ENCODE measurements around the gene OR10A6. TPM values are rescaled to one million over a fixed set of nuclear protein-coding genes. Genes with fewer than 3 reads are reported as not detected.

OR10A6 gene
- total RNA-seq, 1 donor: under 0.01 TPM

DNA sequence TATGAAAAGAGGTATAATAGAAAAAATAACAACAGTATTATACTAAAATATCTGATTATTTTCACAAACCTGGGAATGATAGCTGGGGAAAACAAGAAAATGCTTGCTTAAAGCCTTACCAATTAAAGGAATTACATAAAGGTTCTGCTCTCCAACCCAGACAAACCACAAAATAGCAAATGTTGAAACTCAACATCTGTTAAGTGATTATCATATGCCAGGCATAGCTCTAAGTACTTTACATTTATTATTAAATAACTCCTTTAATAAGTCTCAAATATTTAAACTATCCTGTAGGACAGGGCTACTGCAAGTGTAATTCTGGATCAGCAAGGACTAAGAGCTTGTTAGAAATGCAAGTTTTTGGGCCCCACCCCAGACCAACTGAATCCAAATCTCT lies 20.1 kb downstream of the OR10A6 start:
- no peak for DNase-seq (ENCODE audit: low read depth in 2 of 3, low spot score in 2 of 3)

- no peak for DNase-seq (ENCODE audit: low read depth in 2 of 3, low spot score in 2 of 3)
Measured at GRCh38 chr11:7910286-7910788, 20.7 kb downstream of the OR10A6 start.

GRCh38 chr11:7909585-7910285 lies 21.3 kb downstream of the OR10A6 start:
- no peak for DNase-seq (ENCODE audit: low read depth in 2 of 3, low spot score in 2 of 3)

GRCh38 chr11:7907121-7907520 lies 23.9 kb downstream of the OR10A6 start:
- no peak for DNase-seq (ENCODE audit: low read depth in 2 of 3, low spot score in 2 of 3)

DNA sequence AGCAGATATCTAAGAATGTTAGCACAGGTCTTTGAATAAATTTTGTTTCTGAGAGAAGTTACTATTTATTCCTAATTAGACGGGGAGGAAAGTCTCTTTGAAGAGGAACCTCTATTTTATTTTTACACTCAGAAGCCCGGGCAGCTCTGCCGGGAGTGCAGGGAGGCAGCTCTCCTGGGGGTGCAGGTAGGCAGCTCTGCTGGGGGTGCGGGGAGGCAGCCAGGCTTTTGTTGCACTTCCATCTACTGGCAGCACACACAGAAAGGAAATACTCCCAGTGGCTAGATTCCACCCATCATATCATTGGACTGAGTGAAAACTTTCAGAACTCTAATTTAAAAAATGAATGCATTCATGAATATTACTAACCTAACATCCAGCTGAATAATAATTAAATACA lies 24.6 kb downstream of the OR10A6 start:
- DNase-seq (ENCODE audit: low read depth in 2 of 3, low spot score in 2 of 3): no peak

GRCh38 chr11:7905961-7906429 lies 25.1 kb downstream of the OR10A6 start:
- DNase-seq (ENCODE audit: low read depth in 2 of 3, low spot score in 2 of 3): no peak

DNA sequence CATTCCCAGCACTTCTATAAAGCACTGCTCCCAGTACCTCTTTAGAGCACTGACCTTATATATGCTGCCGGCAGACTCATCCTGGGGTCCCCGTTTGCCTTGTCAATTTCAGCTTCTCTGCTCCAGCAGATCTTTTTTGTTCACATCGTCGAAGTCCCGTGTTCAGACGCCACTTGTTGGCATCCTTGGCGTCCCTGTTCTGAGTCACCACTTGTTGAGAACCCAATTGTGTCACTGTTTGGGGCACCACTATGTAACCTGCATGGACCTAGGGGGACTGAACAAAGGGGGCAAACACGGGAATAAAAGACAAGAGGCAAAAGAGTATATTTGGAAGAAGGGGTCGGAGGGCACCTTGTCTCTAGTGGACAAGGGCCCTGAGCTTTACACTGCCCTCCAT lies 25.5 kb downstream of the OR10A6 start:
- DNase-seq (ENCODE audit: low read depth in 2 of 3, low spot score in 2 of 3): no peak

DNA sequence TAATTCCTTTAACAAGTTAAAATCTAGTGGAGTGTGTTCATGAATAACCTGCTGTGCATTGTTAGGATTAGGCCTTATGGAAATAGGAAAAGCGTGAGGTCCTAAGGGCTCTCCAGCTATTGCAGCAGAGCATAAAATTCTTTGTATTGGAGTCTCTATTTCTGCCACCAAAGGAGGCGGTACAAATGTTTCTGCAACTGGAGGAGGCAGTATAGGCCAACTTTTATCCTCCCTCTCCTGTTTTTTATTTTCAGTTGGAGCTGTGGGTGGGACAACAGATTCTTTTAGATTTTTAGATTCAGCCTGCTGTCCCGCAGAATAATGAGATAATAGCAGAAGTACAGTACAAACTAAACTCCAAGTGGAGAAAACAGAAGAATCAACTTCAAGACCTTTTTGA lies 26.2 kb downstream of the OR10A6 start:
- DNase-seq (ENCODE audit: low read depth in 2 of 3, low spot score in 2 of 3): no peak

- no peak for DNase-seq (ENCODE audit: low read depth in 2 of 3, low spot score in 2 of 3)
Measured at GRCh38 chr11:7903940-7904339, 27.1 kb downstream of the OR10A6 start.

DNA sequence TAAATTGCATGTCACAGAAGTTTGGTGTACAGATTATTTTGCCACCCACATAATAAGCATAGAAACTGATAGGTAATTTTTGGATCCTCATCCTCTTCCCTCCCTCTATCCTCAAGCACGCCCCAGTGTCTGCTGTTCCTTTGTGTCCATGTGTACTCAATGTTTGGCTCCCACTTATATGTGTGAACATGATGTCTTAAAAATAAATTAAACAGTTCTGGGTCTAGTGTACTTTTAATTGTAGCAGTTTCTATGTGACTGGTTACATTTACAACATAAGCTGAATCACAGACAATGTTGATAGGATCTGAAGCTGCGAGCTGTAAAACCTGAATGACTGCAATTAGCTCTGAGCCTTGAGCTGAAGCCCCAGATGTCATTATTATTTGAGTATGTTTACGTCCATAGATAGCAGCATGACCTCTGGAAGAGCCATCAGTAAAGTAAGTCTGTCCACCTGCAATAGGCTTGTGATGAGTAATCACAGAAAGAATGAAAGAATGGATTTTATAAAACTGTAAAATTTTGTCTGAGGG lies 29.7 kb downstream of the OR10A6 start:
- DNase-seq (ENCODE audit: low read depth in 2 of 3, low spot score in 2 of 3): no peak

GRCh38 chr11:7900686-7901085 lies 30.4 kb downstream of the OR10A6 start:
- DNase-seq (ENCODE audit: low read depth in 2 of 3, low spot score in 2 of 3): no peak

- DNase-seq (ENCODE audit: low read depth in 2 of 3, low spot score in 2 of 3): no peak
Measured at GRCh38 chr11:7899418-7899817, 31.6 kb downstream of the OR10A6 start.

DNA sequence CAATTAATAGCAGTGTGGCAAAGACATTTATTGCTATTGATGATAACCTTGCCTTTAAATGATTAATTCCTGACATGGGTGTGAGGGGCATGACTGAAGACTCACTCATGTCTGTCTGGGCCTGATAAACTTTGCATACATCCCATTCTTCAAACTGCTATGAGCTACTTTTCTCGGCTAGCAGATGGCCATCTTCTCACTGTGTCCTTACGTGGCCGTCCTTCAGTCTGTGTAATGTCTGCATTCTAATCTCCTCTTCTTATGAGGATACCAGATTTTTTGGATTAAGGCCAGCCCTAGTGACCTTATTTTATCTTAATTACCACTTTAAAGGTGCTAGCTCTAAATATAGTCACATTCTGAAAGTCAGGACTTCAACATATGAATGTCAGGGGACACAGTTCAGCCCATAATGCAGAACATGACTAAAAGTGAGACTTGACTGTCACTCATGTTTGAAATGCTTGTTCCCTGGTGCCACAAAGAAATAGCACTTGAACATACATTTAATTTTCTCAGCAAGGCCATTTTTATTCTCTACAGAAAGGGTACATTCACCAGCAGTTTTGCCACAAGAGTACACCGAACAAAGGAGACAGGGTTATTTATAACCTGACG lies 32.3 kb downstream of the OR10A6 start:
- no peak for DNase-seq (ENCODE audit: low read depth in 2 of 3, low spot score in 2 of 3)

DNA sequence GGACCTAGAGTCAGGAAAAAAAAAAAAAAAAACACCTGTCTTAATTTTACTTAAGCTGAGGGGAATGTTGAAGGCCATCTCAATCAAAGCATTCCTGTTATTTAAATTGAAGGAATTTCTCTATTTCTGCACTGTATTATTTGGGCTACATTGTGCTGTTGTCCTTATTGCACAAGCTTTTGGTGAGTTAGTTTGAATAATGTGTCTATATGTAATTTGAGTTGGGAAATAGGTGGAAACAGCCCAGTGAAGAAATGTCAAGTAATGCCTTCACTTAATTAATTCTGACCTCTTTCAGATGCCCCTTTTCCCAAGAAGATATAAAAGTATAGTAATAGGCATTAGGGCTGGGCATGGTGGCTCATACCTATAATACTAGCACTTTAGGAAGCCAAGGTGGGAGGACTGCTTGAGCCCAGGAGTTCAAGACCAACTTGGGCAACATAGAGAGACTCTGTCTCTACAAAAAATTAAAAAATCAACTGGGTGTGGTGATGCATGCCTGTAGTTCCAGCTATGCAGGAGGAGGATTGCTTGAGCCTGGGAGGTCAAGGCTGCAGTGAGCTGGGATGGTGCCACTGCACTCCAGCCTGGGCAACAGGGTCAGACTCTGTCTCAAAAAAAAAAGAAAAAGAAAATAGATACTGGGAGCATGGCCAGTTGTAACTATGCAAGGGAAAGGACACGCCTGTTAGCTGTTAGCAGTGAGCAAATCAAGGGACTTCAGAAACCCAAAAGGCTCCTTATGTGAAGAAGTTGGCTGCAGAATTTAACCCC lies 34.9 kb downstream of the OR10A6 start:
- DNase-seq (ENCODE audit: low read depth in 2 of 3, low spot score in 2 of 3): no peak

- DNase-seq (ENCODE audit: low read depth in 2 of 3, low spot score in 2 of 3): no peak
Measured at GRCh38 chr11:7894251-7894650, 36.8 kb downstream of the OR10A6 start.

GRCh38 chr11:7893796-7894195 lies 37.3 kb downstream of the OR10A6 start:
- DNase-seq (ENCODE audit: low read depth in 2 of 3, low spot score in 2 of 3): no peak

DNA sequence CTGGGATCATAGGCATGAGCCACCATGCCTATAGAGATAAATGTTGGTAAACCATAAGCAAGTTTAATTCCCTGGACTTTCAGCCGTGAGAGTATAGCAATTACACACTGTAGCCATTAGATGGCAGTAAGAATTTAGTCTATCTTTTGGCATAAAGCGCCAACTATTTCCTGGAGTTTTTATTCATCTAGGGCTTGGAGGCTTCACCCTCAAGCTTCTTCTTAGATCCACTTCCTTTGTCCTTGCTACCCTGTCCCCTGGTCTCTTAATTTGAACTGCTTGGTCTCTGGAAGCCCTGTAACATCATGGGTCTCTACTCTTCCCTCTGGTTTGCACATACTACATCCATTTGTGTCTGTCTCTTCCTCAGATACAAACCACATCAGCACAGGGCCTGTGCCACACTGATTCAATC lies 38.2 kb downstream of the OR10A6 start:
- DNase-seq (ENCODE audit: low read depth in 2 of 3, low spot score in 2 of 3): peak in 2 of 3 donors; percentile 21 to 62

- DNase-seq (ENCODE audit: low read depth in 2 of 3, low spot score in 2 of 3): no peak
Measured at GRCh38 chr11:7892059-7892699, 38.9 kb downstream of the OR10A6 start.

DNA sequence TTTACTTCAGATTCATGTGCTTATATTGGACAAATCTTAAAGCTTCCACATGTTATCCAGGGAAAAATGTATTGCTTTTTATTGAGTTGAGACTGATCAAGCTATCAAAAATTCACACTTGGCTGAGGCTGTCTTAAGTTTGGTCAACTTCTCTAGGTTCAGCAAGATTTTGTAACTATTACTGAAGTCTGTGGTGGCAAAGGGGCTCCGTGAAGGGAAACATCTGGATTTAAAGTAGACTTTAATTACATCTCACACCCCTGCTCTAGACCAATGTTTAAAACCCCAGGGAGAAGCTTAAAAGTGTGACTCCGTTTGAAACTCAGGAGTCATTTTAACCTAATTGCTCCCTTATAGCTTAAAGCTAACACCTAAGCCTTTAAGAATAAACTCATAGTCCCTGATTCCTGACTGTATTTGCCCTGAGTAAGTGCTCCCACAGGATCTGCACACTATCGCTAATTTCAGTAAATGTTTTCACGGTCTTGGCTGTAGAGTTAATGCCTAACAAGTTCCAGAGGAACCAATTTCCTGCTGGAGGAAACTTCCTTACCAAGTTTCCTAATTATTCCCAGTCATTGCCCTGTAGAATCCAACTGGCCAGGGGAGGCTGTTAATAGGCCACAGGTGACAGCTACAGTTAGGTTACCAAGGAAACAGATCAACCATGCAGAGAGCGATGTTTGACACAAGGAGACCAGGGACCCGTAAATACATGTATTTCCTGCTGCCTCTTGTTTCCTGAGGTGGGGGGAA lies 40.5 kb downstream of the OR10A6 start:
- peak in 1 of 3 donors; percentile 4 for DNase-seq (ENCODE audit: low read depth in 2 of 3, low spot score in 2 of 3)

DNA sequence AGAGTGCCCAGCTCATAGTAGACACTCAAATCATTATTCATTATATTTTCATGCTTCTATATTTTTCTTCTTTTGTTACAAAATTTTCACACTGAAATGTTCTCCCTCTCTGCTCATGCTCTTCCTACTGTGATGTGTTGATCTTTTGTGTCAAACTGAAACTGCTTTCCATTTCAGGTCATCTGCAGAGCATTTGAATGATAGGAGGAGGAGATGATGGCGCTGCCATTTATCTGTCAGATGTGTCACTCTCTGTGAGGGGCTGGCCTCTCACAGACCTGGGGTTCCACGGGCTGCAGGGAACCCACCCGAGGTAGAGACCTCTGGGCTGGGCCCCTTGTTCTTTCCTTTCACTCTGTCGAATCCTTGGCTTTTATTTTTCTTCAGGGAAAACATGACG lies 41.1 kb downstream of the OR10A6 start:
- DNase-seq (ENCODE audit: low read depth in 2 of 3, low spot score in 2 of 3): no peak

Measured in hematopoietic multipotent progenitor cell (in vitro differentiated cells).